Activated CD8-positive, alpha-beta memory T cell treated with anti-CD3 and anti-CD28 coated beads, Interleukin-2, amount 50 U/mL, for 4 hours (primary cell): ENCODE data around the gene BRAT1.

Source experiments
- DNase-seq: peaks from one replicate; pipeline ENCODE4 v3.0.0-alpha.2; 2020

BRAT1 gene

GRCh38 chr7:2559283-2559950 lies 4.1 kb upstream of the BRAT1 start:
- DNase-seq, result no peak

GRCh38 chr7:2558629-2559282 lies 3.4 kb upstream of the BRAT1 start, which contains the start of gene IQCE:
Gene IQCE, plus strand, starts transcription at chr7:2558979. Its CDS starts 203 bp downstream, at chr7:2559182.
- DNase-seq, result peak; percentile 90

GRCh38 chr7:2554661-2555111 lies 638 bp downstream of the BRAT1 start:
- DNase-seq, result no peak

GRCh38 chr7:2553831-2554581 lies 1.3 kb downstream of the BRAT1 start:
- DNase-seq, result no peak

GRCh38 chr7:2553108-2553507 lies 2.2 kb downstream of the BRAT1 start:
- no peak for DNase-seq

GRCh38 chr7:2551418-2551817 lies 3.9 kb downstream of the BRAT1 start:
- DNase-seq, result no peak

GRCh38 chr7:2546776-2547586 lies 8.3 kb downstream of the BRAT1 start:
- no peak for DNase-seq

- DNase-seq, result no peak
Observed at GRCh38 chr7:2545746-2546425, 9.4 kb downstream of the BRAT1 start.

- no peak for DNase-seq
Observed at GRCh38 chr7:2544541-2545188, 10.7 kb downstream of the BRAT1 start.

- no peak for DNase-seq
Observed at GRCh38 chr7:2542916-2543871, 12.1 kb downstream of the BRAT1 start.

GRCh38 chr7:2542011-2542915 lies 13.1 kb downstream of the BRAT1 start:
- no peak for DNase-seq

GRCh38 chr7:2541291-2542010 lies 13.9 kb downstream of the BRAT1 start:
- DNase-seq, result no peak

GRCh38 chr7:2540641-2541051 lies 14.7 kb downstream of the BRAT1 start:
- DNase-seq, result no peak

GRCh38 chr7:2540133-2540532 lies 15.2 kb downstream of the BRAT1 start:
- no peak for DNase-seq

- DNase-seq, result no peak
Observed at GRCh38 chr7:2539031-2539911, 16.1 kb downstream of the BRAT1 start.

GRCh38 chr7:2537981-2538851 lies 17.1 kb downstream of the BRAT1 start:
- DNase-seq, result no peak
